ENCODE data around the gene COPB2.

DNA sequence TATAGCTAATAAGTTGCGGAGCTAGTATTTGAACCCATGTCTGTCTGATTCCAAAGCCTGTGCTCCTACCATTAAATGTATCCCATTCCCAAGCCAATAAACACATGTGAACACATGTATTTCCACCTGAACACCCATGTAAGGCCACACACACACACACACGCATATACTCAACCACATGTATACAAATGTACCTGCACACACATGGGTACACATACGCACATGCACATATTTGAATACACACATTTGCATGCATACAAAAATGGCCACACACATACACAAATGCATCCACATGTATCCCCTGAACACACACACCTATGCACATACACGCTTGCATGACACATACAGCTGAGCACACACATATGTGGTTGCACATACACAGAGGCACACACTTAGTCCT lies 51.0 kb downstream of the COPB2 start:
- TF ChIP-seq POLR2A (IDR thresholded peaks at IDR 0.05) (no peak), POLR2AphosphoS5 (IDR thresholded peaks at IDR 0.05) (no peak)
- TF ChIP-seq, protein P1, sequence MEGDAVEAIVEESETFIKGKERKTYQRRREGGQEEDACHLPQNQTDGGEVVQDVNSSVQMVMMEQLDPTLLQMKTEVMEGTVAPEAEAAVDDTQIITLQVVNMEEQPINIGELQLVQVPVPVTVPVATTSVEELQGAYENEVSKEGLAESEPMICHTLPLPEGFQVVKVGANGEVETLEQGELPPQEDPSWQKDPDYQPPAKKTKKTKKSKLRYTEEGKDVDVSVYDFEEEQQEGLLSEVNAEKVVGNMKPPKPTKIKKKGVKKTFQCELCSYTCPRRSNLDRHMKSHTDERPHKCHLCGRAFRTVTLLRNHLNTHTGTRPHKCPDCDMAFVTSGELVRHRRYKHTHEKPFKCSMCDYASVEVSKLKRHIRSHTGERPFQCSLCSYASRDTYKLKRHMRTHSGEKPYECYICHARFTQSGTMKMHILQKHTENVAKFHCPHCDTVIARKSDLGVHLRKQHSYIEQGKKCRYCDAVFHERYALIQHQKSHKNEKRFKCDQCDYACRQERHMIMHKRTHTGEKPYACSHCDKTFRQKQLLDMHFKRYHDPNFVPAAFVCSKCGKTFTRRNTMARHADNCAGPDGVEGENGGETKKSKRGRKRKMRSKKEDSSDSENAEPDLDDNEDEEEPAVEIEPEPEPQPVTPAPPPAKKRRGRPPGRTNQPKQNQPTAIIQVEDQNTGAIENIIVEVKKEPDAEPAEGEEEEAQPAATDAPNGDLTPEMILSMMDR (IDR thresholded peaks at IDR 0.05): no peak
